Measurements from ENCODE around the gene MX1. TPM values are rescaled to one million over a fixed set of nuclear protein-coding genes. Genes with fewer than 3 reads are reported as not detected.

MX1 gene
- total RNA-seq, 1 experiment from 2014 or later = 1.2 TPM

GRCh38 chr21:41441546-41441945 lies 15.5 kb downstream of the MX1 start:
- Histone ChIP-seq H3K27ac (ENCODE audit: low read depth, low read length, poor library complexity, severe bottlenecking) (no peak overlapping the region), H3K4me1 (ENCODE audit: insufficient read depth, low read length, poor library complexity, severe bottlenecking) (no peaks in the 10 kb centered on the region), H3K27me3 (replicated peaks; ENCODE audit: insufficient read depth, low read depth, low read length, poor library complexity) (no peaks in the 10 kb centered on the region), H3K4me3 (ENCODE audit: low read depth, low read length, poor library complexity, severe bottlenecking) (no peak overlapping the region), H3K9me3 (ENCODE audit: low read depth, low read length, poor library complexity, severe bottlenecking) (no peaks in the 10 kb centered on the region), H3K36me3 (ENCODE audit: insufficient read depth, low read length, poor library complexity, severe bottlenecking) (no peaks in the 10 kb centered on the region)
- BruUV-seq (replicated peaks) = no TSS peak
- no peak for TF ChIP-seq EZH2 (IDR thresholded peaks at IDR 0.05; ENCODE audit: borderline replicate concordance, low read depth, low read length, poor library complexity, severe bottlenecking)
- TF ChIP-seq, protein P1, sequence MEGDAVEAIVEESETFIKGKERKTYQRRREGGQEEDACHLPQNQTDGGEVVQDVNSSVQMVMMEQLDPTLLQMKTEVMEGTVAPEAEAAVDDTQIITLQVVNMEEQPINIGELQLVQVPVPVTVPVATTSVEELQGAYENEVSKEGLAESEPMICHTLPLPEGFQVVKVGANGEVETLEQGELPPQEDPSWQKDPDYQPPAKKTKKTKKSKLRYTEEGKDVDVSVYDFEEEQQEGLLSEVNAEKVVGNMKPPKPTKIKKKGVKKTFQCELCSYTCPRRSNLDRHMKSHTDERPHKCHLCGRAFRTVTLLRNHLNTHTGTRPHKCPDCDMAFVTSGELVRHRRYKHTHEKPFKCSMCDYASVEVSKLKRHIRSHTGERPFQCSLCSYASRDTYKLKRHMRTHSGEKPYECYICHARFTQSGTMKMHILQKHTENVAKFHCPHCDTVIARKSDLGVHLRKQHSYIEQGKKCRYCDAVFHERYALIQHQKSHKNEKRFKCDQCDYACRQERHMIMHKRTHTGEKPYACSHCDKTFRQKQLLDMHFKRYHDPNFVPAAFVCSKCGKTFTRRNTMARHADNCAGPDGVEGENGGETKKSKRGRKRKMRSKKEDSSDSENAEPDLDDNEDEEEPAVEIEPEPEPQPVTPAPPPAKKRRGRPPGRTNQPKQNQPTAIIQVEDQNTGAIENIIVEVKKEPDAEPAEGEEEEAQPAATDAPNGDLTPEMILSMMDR (conservative IDR thresholded peaks at IDR 0.05; ENCODE audit: low read depth, low read length) = no peak
- POLR2A ChIA-PET (ENCODE audit: low non-redundant PET) = no interaction called here
- CTCF ChIA-PET = no interaction called here
- no peak for DNase-seq (ENCODE audit: low spot score)
- intact Hi-C loops (cut with micrococcal nuclease; ENCODE audit: unreplicated experiment) = no loop called here

- H3K4me1 ChIP-seq (ENCODE audit: insufficient read depth, low read length, poor library complexity, severe bottlenecking) = no peaks in the 10 kb centered on the region
- DNase-seq (ENCODE audit: low spot score) = no peak
- H3K9me3 ChIP-seq (ENCODE audit: low read depth, low read length, poor library complexity, severe bottlenecking) = no peaks in the 10 kb centered on the region
- H3K36me3 ChIP-seq (ENCODE audit: insufficient read depth, low read length, poor library complexity, severe bottlenecking) = no peaks in the 10 kb centered on the region
- no peak overlapping the region for H3K4me3 ChIP-seq (ENCODE audit: low read depth, low read length, poor library complexity, severe bottlenecking)
- no TSS peak for BruUV-seq (replicated peaks)
- TF ChIP-seq EZH2 (IDR thresholded peaks at IDR 0.05; ENCODE audit: borderline replicate concordance, low read depth, low read length, poor library complexity, severe bottlenecking) = no peak
- TF ChIP-seq, protein P1 (conservative IDR thresholded peaks at IDR 0.05; ENCODE audit: low read depth, low read length) = no peak
- H3K27me3 ChIP-seq (replicated peaks; ENCODE audit: insufficient read depth, low read depth, low read length, poor library complexity) = no peaks in the 10 kb centered on the region
- H3K27ac ChIP-seq (ENCODE audit: low read depth, low read length, poor library complexity, severe bottlenecking) = no peak overlapping the region
- CTCF ChIA-PET = no interaction called here
- intact Hi-C loops (cut with micrococcal nuclease; ENCODE audit: unreplicated experiment) = no loop called here
- POLR2A ChIA-PET (ENCODE audit: low non-redundant PET) = no interaction called here
Measured at GRCh38 chr21:41442481-41443186, 16.6 kb downstream of the MX1 start.

DNA sequence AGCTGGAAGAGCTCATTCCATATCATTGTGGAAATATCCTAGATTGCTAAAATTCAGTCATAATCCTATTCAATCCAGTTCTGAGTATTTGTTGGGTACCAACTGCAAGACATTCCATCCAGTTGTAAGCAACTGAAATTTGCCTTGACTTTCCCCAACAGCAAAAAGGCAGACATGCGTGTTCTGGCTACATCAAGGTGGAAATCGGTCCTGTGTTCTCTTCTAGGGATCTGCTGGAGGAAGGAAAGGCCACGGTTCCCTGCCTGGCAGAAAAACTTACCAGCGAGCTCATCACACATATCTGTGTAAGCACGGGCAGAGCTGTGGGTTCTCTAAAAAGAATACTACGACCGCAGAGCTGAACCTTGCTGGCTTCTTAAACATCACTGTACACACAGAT lies 17.5 kb downstream of the MX1 start:
- ChIA-PET CTCF (no interaction called here), POLR2A (ENCODE audit: low non-redundant PET) (no interaction called here)
- TF ChIP-seq EZH2 (IDR thresholded peaks at IDR 0.05; ENCODE audit: borderline replicate concordance, low read depth, low read length, poor library complexity, severe bottlenecking) = no peak
- TF ChIP-seq, protein P1 (conservative IDR thresholded peaks at IDR 0.05; ENCODE audit: low read depth, low read length) = no peak
- Histone ChIP-seq H3K27me3 (replicated peaks; ENCODE audit: insufficient read depth, low read depth, low read length, poor library complexity) (no peaks in the 10 kb centered on the region), H3K4me1 (ENCODE audit: insufficient read depth, low read length, poor library complexity, severe bottlenecking) (no peaks in the 10 kb centered on the region), H3K9me3 (ENCODE audit: low read depth, low read length, poor library complexity, severe bottlenecking) (no peaks in the 10 kb centered on the region), H3K4me3 (ENCODE audit: low read depth, low read length, poor library complexity, severe bottlenecking) (no peak overlapping the region), H3K36me3 (ENCODE audit: insufficient read depth, low read length, poor library complexity, severe bottlenecking) (no peaks in the 10 kb centered on the region), H3K27ac (ENCODE audit: low read depth, low read length, poor library complexity, severe bottlenecking) (no peak overlapping the region)
- no TSS peak for BruUV-seq (replicated peaks)
- intact Hi-C loops (cut with micrococcal nuclease; ENCODE audit: unreplicated experiment) = no loop called here
- no peak for DNase-seq (ENCODE audit: low spot score)
